Nephron (organoid): ENCODE results near the gene PACS2.

Experiments used
- H3K27ac Mint-ChIP-seq, 3 experiments: 2 replicates each; pipeline ENCODE4 v1.8.0; 2020; ENCODE audit warnings: mixed read lengths in 3 of 3, mild to moderate bottlenecking in 2 of 3, moderate library complexity in 1 of 3
- H3K27me3 Mint-ChIP-seq: 2 replicates; pipeline ENCODE4 v1.8.0; 2021; ENCODE audit warnings: low read depth, mild to moderate bottlenecking, moderate library complexity, mixed read lengths
- H3K36me3 Mint-ChIP-seq: 2 replicates; pipeline ENCODE4 v1.8.0; 2020; ENCODE audit warnings: low read depth, mixed read lengths
- H3K4me1 Mint-ChIP-seq: 2 replicates; pipeline ENCODE4 v1.8.0; 2020; ENCODE audit warnings: mixed read lengths
- H3K4me3 Mint-ChIP-seq, 3 experiments: 2 replicates each; pipeline ENCODE4 v1.8.0; 2020; ENCODE audit warnings: mild to moderate bottlenecking in 3 of 3, mixed read lengths in 3 of 3, moderate library complexity in 2 of 3
- H3K9me3 Mint-ChIP-seq: 2 replicates; pipeline ENCODE4 v1.8.0; 2020; ENCODE audit warnings: mixed read lengths
- CTCF ChIP-seq, 3 experiments: fragments of 200-600 bp; sonication (generic); IDR thresholded peaks; one replicate each; pipeline ENCODE4 v1.5.0; 2021; ENCODE audit warnings: antibody characterized with exemption in 3 of 3; ENCODE audit not compliant: unreplicated experiment in 3 of 3

The PACS2 gene

GRCh38 chr14:105366386-105367074 is 52.0 kb downstream of the PACS2 start:
- no peaks in the 10 kb centered on the region for H3K9me3 Mint-ChIP-seq
- TF ChIP-seq CTCF (IDR thresholded peaks at IDR 0.05; ENCODE audit: unreplicated experiment in 3 of 3), result no peak
- H3K36me3 Mint-ChIP-seq, result peaks cover 26% of the 10 kb centered on the region
- H3K4me3 Mint-ChIP-seq, result no peak overlapping the region
- no peaks in the 10 kb centered on the region for H3K4me1 Mint-ChIP-seq
- H3K27ac Mint-ChIP-seq, result no peak overlapping the region
- no peaks in the 10 kb centered on the region for H3K27me3 Mint-ChIP-seq

GRCh38 chr14:105367116-105368031 is 52.8 kb downstream of the PACS2 start:
- TF ChIP-seq CTCF (IDR thresholded peaks at IDR 0.05; ENCODE audit: unreplicated experiment in 3 of 3), result no peak
- H3K9me3 Mint-ChIP-seq, result no peaks in the 10 kb centered on the region
- H3K27ac Mint-ChIP-seq, result no peak overlapping the region

GRCh38 chr14:105368032-105368417 is 53.5 kb downstream of the PACS2 start:
- Mint-ChIP-seq H3K4me3 (no peak overlapping the region), H3K4me1 (no peaks in the 10 kb centered on the region), H3K27me3 (no peaks in the 10 kb centered on the region), H3K27ac (no peak overlapping the region), H3K9me3 (peaks cover under 1% of the 10 kb centered on the region), H3K36me3 (peaks cover 29% of the 10 kb centered on the region)
- TF ChIP-seq CTCF (IDR thresholded peaks at IDR 0.05; ENCODE audit: unreplicated experiment in 3 of 3), result no peak

More at GRCh38 chr14:105367116-105368031, 52.8 kb downstream of the PACS2 start:
- H3K27me3 Mint-ChIP-seq, result no peaks in the 10 kb centered on the region
- no peak overlapping the region for H3K4me3 Mint-ChIP-seq
- no peaks in the 10 kb centered on the region for H3K4me1 Mint-ChIP-seq
- H3K36me3 Mint-ChIP-seq, result peaks cover 31% of the 10 kb centered on the region

GRCh38 chr14:105368426-105368825 is 53.9 kb downstream of the PACS2 start:
- TF ChIP-seq CTCF (IDR thresholded peaks at IDR 0.05; ENCODE audit: unreplicated experiment in 3 of 3), result no peak
- Mint-ChIP-seq H3K9me3 (peaks cover 4% of the 10 kb centered on the region), H3K27me3 (no peaks in the 10 kb centered on the region), H3K4me3 (no peak overlapping the region), H3K4me1 (no peaks in the 10 kb centered on the region), H3K36me3 (peaks cover 29% of the 10 kb centered on the region), H3K27ac (no peak overlapping the region)

- H3K36me3 Mint-ChIP-seq, result peaks cover 28% of the 10 kb centered on the region
- no peak for TF ChIP-seq CTCF (IDR thresholded peaks at IDR 0.05; ENCODE audit: unreplicated experiment in 3 of 3)
- H3K27me3 Mint-ChIP-seq, result no peaks in the 10 kb centered on the region
- H3K4me1 Mint-ChIP-seq, result no peaks in the 10 kb centered on the region
- H3K4me3 Mint-ChIP-seq, result no peak overlapping the region
- H3K27ac Mint-ChIP-seq, result no peak overlapping the region
- peaks cover 4% of the 10 kb centered on the region for H3K9me3 Mint-ChIP-seq
These were observed 54.5 kb downstream of the PACS2 start for GRCh38 chr14:105368910-105369652.
